ENCODE results near the gene CCDC83. TPM values are rescaled to one million over a fixed set of nuclear protein-coding genes. Genes with fewer than 3 reads are reported as not detected.
"Not testable (repeated sequence)": the region's sequence is repeated elsewhere in the genome, so short reads cannot be mapped to it uniquely, and the experiment has no call there.

Gene CCDC83
- total RNA-seq, 4 donors from 2014 or later, result not detected

DNA sequence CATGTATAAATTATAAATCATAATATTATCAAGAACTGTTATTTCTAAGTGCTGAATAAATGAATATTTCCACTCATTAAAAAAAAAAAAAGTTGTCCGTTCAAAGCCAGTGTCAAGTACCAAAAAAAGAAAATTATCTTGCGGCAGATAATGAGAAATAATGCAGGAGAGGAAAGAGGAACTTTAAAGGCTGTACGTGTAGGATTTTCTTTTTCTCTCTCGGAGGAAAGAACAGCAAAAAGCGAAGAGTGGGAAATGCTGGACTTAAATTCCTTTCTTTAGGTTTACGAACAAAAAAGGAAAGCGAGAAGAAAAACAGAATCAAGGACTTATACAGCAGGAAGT lies 999 bp upstream of the CCDC83 start:
- Histone ChIP-seq H3K4me3 (peak overlapping the region; percentile 36 to 62 (median 52)), H3K9me3 (no peaks in the 10 kb centered on the region), H3K36me3 (no peaks in the 10 kb centered on the region), H3K27me3 (no peaks in the 10 kb centered on the region), H3K27ac (peak overlapping the region; percentile 33 to 91 (median 79)), H3K4me1 (peaks cover 0 to 15% (median 2%) of the 10 kb centered on the region in 4 donors)
- no peak for TF ChIP-seq CTCF (IDR thresholded peaks at IDR 0.05)
- no peak for TF ChIP-seq EP300 (IDR thresholded peaks at IDR 0.05)
- no peak for TF ChIP-seq POLR2A (IDR thresholded peaks at IDR 0.05)
- no peak for DNase-seq (ENCODE audit: low spot score in 2 of 2)
- 23 to 25% methylated on average over 7 of the region's 7 CpGs for WGBS, 2 donors

GRCh38 chr11:85854557-85855340 lies 434 bp upstream of the CCDC83 start:
- peaks cover 0 to 15% (median 2%) of the 10 kb centered on the region in 4 donors for H3K4me1 ChIP-seq
- TF ChIP-seq CTCF (IDR thresholded peaks at IDR 0.05) (peak; percentile 96 to 99 (median 97)), EP300 (IDR thresholded peaks at IDR 0.05) (peak in 1 of 2 donors; percentile 68), POLR2A (IDR thresholded peaks at IDR 0.05) (no peak)
- H3K9me3 ChIP-seq, result no peaks in the 10 kb centered on the region
- H3K27me3 ChIP-seq, result no peaks in the 10 kb centered on the region
- H3K36me3 ChIP-seq, result no peaks in the 10 kb centered on the region
- DNase-seq (ENCODE audit: low spot score in 2 of 2), result peak; percentile 77 to 79
- H3K4me3 ChIP-seq, result peak overlapping the region; percentile 36 to 62 (median 52)
- 1 to 2% methylated on average over 29 to 33 of the region's 62 CpGs for WGBS, 2 donors
- H3K27ac ChIP-seq, result peak overlapping the region; percentile 33 to 91 (median 79)

GRCh38 chr11:85857098-85857497 lies 1.9 kb downstream of the CCDC83 start:
- no peak for DNase-seq (ENCODE audit: low spot score in 2 of 2)
- no peak overlapping the region for H3K4me3 ChIP-seq
- no peaks in the 10 kb centered on the region for H3K36me3 ChIP-seq
- TF ChIP-seq CTCF (IDR thresholded peaks at IDR 0.05) (no peak), POLR2A (IDR thresholded peaks at IDR 0.05) (no peak), EP300 (IDR thresholded peaks at IDR 0.05) (no peak)
- H3K27ac ChIP-seq, result no peak overlapping the region
- peaks cover 0 to 15% (median 2%) of the 10 kb centered on the region in 4 donors for H3K4me1 ChIP-seq
- H3K9me3 ChIP-seq, result no peaks in the 10 kb centered on the region
- WGBS, 2 donors, result 94 to 98% methylated on average over 7 to 10 of the region's 10 CpGs
- no peaks in the 10 kb centered on the region for H3K27me3 ChIP-seq

- H3K27ac ChIP-seq; H3K4me1 ChIP-seq; H3K27me3 ChIP-seq; H3K36me3 ChIP-seq; H3K4me3 ChIP-seq; H3K9me3 ChIP-seq; DNase-seq (ENCODE audit: low spot score in 2 of 2): not testable (repeated sequence)
These were observed 4.4 kb downstream of the CCDC83 start for GRCh38 chr11:85859541-85859940.

GRCh38 chr11:85863855-85864254 lies 8.7 kb downstream of the CCDC83 start:
- Histone ChIP-seq H3K27ac (no peak overlapping the region), H3K27me3 (no peaks in the 10 kb centered on the region), H3K9me3 (no peaks in the 10 kb centered on the region), H3K4me3 (no peak overlapping the region), H3K4me1 (no peaks in the 10 kb centered on the region), H3K36me3 (no peaks in the 10 kb centered on the region)
- DNase-seq (ENCODE audit: low spot score in 2 of 2), result no peak
- WGBS, 2 donors, result 27 to 41% methylated on average over 1 of the region's 1 CpG
- TF ChIP-seq CTCF (IDR thresholded peaks at IDR 0.05) (no peak), EP300 (IDR thresholded peaks at IDR 0.05) (no peak), POLR2A (IDR thresholded peaks at IDR 0.05) (no peak)
